AG10803 (cell line): ENCODE data around the gene BPIFB3.
"Not testable (repeated sequence)": the region's sequence is repeated elsewhere in the genome, so short reads cannot be mapped to it uniquely, and the experiment has no call there.

Source experiments
- DNase-seq: peaks from one replicate; pipeline ENCODE4 v3.0.0; 2010; ENCODE audit warnings: low read depth
- H3K4me3 ChIP-seq: 2 replicates; pipeline ENCODE4 v1.5.1; 2011; ENCODE audit warnings: mild to moderate bottlenecking, low read length, control low read depth
- TF ChIP-seq, protein P1 (sequence below): conservative IDR thresholded peaks from 2 replicates; pipeline ENCODE4 v1.5.1; 2011; ENCODE audit warnings: mild to moderate bottlenecking, low read length, control low read depth, inconsistent platforms

BPIFB3 gene

DNA sequence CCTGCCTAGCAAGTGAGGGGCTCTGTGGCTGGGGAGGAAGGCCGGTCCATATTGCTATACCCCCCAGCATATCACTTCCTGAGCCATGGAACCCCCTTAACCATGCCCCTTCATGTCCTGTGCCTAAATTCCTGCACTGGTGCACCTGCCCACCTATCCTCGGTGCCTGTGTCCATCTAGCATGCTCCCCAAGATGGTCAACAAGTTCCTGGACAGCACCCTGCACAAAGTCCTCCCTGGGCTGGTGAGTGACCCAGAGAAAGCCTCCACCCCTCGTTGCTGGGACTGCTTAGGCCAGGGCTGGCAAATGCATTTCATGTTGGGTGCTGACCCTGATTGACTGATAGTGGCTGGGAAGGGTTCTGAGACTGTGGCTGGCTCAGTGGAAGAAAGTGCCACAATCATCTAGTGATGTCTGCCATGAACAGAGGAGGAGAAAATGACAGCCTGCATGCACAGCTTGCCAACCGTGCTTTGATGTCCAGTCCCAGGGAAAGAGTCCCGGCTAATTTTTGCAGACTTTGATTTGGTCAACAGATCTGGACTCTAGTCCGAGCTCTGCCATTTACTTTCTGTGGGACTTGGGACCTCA lies 18.7 kb upstream of the BPIFB3 start:
- no peak for DNase-seq
- TF ChIP-seq, protein P1, sequence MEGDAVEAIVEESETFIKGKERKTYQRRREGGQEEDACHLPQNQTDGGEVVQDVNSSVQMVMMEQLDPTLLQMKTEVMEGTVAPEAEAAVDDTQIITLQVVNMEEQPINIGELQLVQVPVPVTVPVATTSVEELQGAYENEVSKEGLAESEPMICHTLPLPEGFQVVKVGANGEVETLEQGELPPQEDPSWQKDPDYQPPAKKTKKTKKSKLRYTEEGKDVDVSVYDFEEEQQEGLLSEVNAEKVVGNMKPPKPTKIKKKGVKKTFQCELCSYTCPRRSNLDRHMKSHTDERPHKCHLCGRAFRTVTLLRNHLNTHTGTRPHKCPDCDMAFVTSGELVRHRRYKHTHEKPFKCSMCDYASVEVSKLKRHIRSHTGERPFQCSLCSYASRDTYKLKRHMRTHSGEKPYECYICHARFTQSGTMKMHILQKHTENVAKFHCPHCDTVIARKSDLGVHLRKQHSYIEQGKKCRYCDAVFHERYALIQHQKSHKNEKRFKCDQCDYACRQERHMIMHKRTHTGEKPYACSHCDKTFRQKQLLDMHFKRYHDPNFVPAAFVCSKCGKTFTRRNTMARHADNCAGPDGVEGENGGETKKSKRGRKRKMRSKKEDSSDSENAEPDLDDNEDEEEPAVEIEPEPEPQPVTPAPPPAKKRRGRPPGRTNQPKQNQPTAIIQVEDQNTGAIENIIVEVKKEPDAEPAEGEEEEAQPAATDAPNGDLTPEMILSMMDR: no peak
- no peak overlapping the region for H3K4me3 ChIP-seq

DNA sequence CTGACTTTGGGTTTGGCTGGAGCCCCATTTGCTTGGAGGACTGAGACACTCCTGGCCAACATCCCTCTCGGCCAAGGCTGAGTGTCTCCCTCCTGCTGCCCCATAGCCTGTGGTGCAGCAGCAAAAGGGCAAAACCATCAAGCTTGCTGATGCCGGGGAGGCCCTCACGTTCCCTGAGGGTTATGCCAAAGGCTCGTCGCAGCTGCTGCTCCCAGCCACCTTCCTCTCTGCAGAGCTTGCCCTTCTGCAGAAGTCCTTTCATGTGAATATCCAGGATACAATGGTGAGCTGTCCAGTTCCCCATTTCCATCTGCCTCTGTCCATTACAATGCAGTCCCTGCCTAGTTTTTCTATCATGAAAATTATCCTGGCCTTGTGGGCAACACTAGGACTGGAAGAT lies 16.2 kb upstream of the BPIFB3 start:
- no peak overlapping the region for H3K4me3 ChIP-seq
- TF ChIP-seq, protein P1: no peak
- no peak for DNase-seq

DNA sequence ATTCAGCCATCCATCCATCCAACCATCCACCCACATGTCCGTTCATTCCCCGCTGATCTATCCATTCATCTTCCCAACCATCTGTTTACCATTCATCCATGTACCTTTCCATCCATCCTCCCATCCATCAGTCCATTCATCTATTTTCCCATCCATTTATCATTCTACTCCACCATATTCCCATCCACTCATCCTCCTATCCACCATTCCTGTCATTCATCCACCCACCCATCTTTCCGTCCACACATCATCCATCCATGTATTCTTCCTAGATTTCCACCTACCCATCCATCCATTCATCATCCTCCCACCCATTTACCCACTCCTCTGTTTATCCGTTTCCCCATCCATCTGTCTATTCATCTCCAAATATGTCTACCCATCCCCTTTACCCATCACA lies 15.5 kb upstream of the BPIFB3 start:
- no peak overlapping the region for H3K4me3 ChIP-seq
- DNase-seq: no peak
- TF ChIP-seq, protein P1: no peak

DNA sequence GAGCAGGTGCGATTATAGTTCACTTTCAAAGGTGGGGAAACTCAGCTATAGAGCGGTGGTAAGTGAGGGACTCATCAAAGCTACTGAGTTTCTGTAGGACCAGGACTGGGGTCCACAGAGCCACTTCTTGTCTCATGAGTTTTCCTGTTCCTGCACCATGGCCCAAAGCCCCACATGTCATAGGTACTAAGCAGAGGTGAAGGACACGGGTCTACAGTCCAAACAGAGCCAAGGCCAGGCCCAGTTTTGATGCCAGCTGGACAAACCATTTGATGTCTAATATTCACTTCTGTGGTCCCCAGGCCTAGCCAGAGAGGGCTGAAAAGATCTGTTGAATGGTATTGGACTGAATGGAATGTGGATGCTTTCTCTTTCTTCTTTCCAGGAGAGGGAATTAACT lies 11.3 kb upstream of the BPIFB3 start:
- DNase-seq: no peak
- TF ChIP-seq, protein P1: no peak
- no peak overlapping the region for H3K4me3 ChIP-seq

DNA sequence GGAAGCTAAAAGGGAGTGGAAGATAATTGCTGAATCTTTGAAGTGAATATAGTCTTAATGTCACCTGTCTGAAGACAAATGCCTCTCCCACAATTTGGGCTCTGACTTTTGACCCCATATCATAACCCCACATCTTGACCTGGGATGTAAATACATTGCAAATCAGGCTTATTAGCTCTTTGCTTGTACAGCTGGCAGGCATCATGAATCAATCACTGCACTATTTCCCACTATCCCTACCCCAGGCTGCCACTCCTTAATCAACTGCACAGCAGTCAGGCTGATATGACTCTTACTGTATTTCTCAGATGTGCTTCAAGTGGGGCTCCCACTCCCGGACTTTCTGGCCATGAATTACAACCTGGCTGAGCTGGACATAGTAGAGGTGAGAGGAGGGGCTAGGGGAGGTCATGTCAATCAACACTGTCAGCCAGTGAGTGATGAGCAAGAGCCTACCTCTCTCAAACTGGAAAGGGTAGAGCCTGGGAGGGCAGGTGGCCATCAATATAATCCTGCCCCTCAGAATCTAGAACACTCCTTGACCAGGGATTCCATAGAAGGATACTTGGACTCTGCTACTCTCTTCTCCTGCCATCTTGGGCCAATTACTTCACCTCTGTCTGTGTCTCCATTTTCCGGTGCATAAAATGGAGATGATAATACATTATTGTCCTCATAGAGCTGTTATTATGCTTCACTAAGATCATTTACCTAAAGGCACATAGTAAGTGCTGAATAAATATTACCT lies 10.5 kb upstream of the BPIFB3 start:
- no peak overlapping the region for H3K4me3 ChIP-seq
- TF ChIP-seq, protein P1: no peak
- DNase-seq: no peak

DNA sequence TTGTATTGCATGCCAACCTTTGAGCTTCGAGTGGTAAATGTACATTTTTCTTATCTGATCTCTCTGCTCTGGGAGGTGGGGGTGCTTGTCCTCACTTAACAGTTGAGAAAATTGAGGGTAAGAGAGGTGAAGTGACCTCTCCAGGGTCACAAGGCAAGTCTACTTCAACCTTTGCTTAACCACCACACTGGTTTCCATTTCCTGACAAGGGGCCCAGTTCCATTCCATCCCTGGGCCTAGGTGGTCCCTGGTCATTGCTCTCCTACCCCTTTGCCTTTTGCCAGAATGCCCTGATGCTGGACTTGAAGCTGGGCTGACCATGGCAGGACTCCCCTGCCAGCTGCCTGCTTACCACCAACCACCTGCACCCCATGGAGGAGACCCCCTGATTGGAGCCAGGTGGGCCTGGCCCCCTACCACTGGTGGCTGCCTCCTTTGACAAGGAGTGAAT lies 9.9 kb upstream of the BPIFB3 start:
- DNase-seq: no peak
- TF ChIP-seq, protein P1: no peak

DNA sequence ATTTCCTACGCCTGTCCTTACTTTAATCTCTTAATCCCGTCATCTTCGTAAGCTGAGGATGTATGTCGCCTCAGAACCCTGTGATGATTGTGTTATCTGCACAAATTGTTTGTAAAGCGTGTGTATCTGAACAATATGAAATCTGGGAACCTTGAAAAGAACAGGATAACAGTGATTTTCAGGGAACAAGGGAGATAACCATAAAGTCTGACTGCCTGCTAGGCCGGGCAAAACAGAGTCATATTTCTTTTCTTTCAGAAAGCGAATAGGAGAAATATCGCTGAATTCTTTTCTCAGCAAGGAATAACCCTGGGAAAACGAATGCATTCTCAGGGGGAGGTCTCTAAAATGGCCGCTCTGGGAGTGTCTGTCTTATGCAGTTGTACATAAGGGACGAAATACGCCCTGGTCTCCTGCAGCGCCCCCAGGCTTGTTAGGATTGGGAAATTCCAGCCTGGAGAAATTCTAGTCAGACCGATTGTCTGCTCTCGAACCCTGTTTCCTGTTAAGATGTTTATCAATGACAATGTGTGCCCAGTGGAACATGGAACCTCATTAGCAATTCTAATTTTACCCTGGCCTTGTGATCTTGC lies 8.5 kb upstream of the BPIFB3 start:
- not testable (repeated sequence) for DNase-seq, H3K4me3 ChIP-seq

More for the DNA sequence above, 9.9 kb upstream of the BPIFB3 start:
- no peak overlapping the region for H3K4me3 ChIP-seq
